HL-60 (cell line): ENCODE data around the gene ZFYVE28.

ENCODE experiments used
- CTCF ChIP-seq: IDR thresholded peaks from one replicate; pipeline ENCODE4 v1.5.1; 2011; ENCODE audit warnings: low read length, control low read depth, inconsistent platforms; ENCODE audit not compliant: insufficient read depth
- REST ChIP-seq: IDR thresholded peaks from 2 replicates; pipeline ENCODE4 v1.6.1; 2012; ENCODE audit warnings: low read depth; ENCODE audit not compliant: insufficient replicate concordance

- TF ChIP-seq CTCF (no peak), REST (no peak)
These were observed 135.2 kb downstream of the ZFYVE28 start for GRCh38 chr4:2283199-2283711.
